Dedifferentiated amniotic fluid mesenchymal stem cell (primary cell): ENCODE measurements around the gene MAB21L4.

Experiments used
- DNase-seq: peaks from one replicate; pipeline ENCODE4 v3.0.0-alpha.2; 2016; ENCODE audit errors: extremely low spot score

The MAB21L4 gene

GRCh38 chr2:240894006-240894405 lies 1.9 kb downstream of the MAB21L4 start:
- DNase-seq, result no peak

- DNase-seq, result no peak
These were observed 2.6 kb downstream of the MAB21L4 start for GRCh38 chr2:240893363-240893844.

GRCh38 chr2:240892925-240893324 lies 3.0 kb downstream of the MAB21L4 start:
- no peak for DNase-seq

GRCh38 chr2:240892356-240892755 lies 3.6 kb downstream of the MAB21L4 start:
- DNase-seq, result no peak

- DNase-seq, result no peak
These were observed 4.2 kb downstream of the MAB21L4 start for GRCh38 chr2:240891492-240892340.

GRCh38 chr2:240890691-240891090 lies 5.3 kb downstream of the MAB21L4 start:
- no peak for DNase-seq

- DNase-seq, result no peak
These were observed 6.1 kb downstream of the MAB21L4 start for GRCh38 chr2:240889601-240890560.

GRCh38 chr2:240888890-240889573 lies 6.9 kb downstream of the MAB21L4 start:
- no peak for DNase-seq

GRCh38 chr2:240888130-240888889 lies 7.6 kb downstream of the MAB21L4 start:
- DNase-seq, result no peak

- no peak for DNase-seq
These were observed 8.3 kb downstream of the MAB21L4 start for GRCh38 chr2:240887631-240888030.

- DNase-seq, result no peak
These were observed 9.0 kb downstream of the MAB21L4 start for GRCh38 chr2:240886678-240887609.

- no peak for DNase-seq
These were observed 9.9 kb downstream of the MAB21L4 start for GRCh38 chr2:240886023-240886565.

- no peak for DNase-seq
These were observed 10.4 kb downstream of the MAB21L4 start for GRCh38 chr2:240885566-240885965.

- no peak for DNase-seq
These were observed 11.2 kb downstream of the MAB21L4 start for GRCh38 chr2:240884745-240885144.

GRCh38 chr2:240884221-240884620 lies 11.7 kb downstream of the MAB21L4 start:
- DNase-seq, result no peak

GRCh38 chr2:240881913-240882312 lies 14.0 kb downstream of the MAB21L4 start:
- no peak for DNase-seq

GRCh38 chr2:240879105-240879504 lies 16.9 kb downstream of the MAB21L4 start:
- DNase-seq, result no peak

- no peak for DNase-seq
These were observed 17.5 kb downstream of the MAB21L4 start for GRCh38 chr2:240878341-240878936.
